HEK293 (cell line): ENCODE data around the gene CD37.

Source experiments
- CTCF ChIA-PET: fragments of 350-600 bp; formaldehyde crosslinking; extraction: SDS; loops from one replicate; lab custom pipeline; 2021; ENCODE audit warnings: antibody characterized with exemption; lab: Yijun Ruan, JAX
- POLR2A ChIA-PET: fragments of 300-600 bp; formaldehyde crosslinking; extraction: SDS; loops from one replicate; lab custom pipeline; 2020; ENCODE audit warnings: antibody characterized with exemption, inconsistent platforms; lab: Yijun Ruan, JAX
- H3K27ac ChIP-seq: fragments of 200-500 bp; sonication (Bioruptor generic); 2 replicates; pipeline ENCODE4 v1.5.1; 2014; ENCODE audit warnings: low read depth, low read length, control low read depth, inconsistent platforms; ENCODE audit errors: extremely low read depth
- H3K36me3 ChIP-seq, 2 experiments: fragments of 200-500 bp in 1 of 2; sonication (Bioruptor generic) in 1 of 2; 1 replicate in 1 of 2; 2 replicates in 1 of 2; pipeline ENCODE4 v1.5.1; 2014 to 2017; ENCODE audit warnings: inconsistent platforms in 2 of 2, low read length in 2 of 2; ENCODE audit not compliant: control insufficient read depth in 2 of 2, insufficient read depth in 1 of 2
- H3K4me1 ChIP-seq: fragments of 200-500 bp; sonication (Bioruptor generic); 2 replicates; pipeline ENCODE4 v1.5.1; 2014; ENCODE audit warnings: mild to moderate bottlenecking, low read length, inconsistent platforms; ENCODE audit not compliant: control insufficient read depth, insufficient read depth
- H3K4me3 ChIP-seq: 2 replicates; pipeline ENCODE4 v1.5.1; 2011; ENCODE audit warnings: low read depth, mild to moderate bottlenecking, control low read depth, low read length, moderate library complexity
- H3K9me3 ChIP-seq: fragments of 200-500 bp; sonication (Bioruptor generic); 2 replicates; pipeline ENCODE4 v1.5.1; 2014; ENCODE audit warnings: low read depth, low read length, inconsistent platforms; ENCODE audit not compliant: control insufficient read depth, insufficient read depth
- ATF2 ChIP-seq: fragments of 450-650 bp; formaldehyde crosslinking; IDR thresholded peaks from 2 replicates; pipeline ENCODE4 v1.5.1; 2016; ENCODE audit warnings: missing biosample characterization, missing genetic modification characterization, low read depth
- BCL11A ChIP-seq: fragments of 450-650 bp; formaldehyde crosslinking; IDR thresholded peaks from 2 replicates; pipeline ENCODE4 v1.5.1; 2016; ENCODE audit warnings: low read depth, missing biosample characterization, missing genetic modification characterization
- GFI1B ChIP-seq: fragments of 450-650 bp; formaldehyde crosslinking; IDR thresholded peaks from 2 replicates; pipeline ENCODE4 v1.5.1; 2016; ENCODE audit warnings: missing biosample characterization, missing genetic modification characterization
- HOXA7 ChIP-seq: sonication (generic); formaldehyde crosslinking; IDR thresholded peaks from 2 replicates; pipeline ENCODE4 v1.8.1; 2022; ENCODE audit warnings: missing genetic modification reagents, borderline replicate concordance
- KLF16 ChIP-seq: fragments of 450-650 bp; formaldehyde crosslinking; IDR thresholded peaks from 2 replicates; pipeline ENCODE4 v1.5.1; 2017; ENCODE audit warnings: missing biosample characterization, missing genetic modification characterization
- MYNN ChIP-seq: fragments of 450-650 bp; formaldehyde crosslinking; IDR thresholded peaks from 2 replicates; pipeline ENCODE4 v1.5.1; 2016; ENCODE audit warnings: missing biosample characterization, missing genetic modification characterization, borderline replicate concordance
- SCRT2 ChIP-seq: fragments of 450-650 bp; formaldehyde crosslinking; IDR thresholded peaks from 2 replicates; pipeline ENCODE4 v1.5.1; 2016; ENCODE audit warnings: missing biosample characterization, missing genetic modification characterization
- WT1 ChIP-seq: fragments of 450-650 bp; formaldehyde crosslinking; IDR thresholded peaks from 2 replicates; pipeline ENCODE4 v1.5.1; 2016; ENCODE audit warnings: missing biosample characterization, missing genetic modification characterization
- ZFP41 ChIP-seq: fragments of 450-650 bp; formaldehyde crosslinking; IDR thresholded peaks from 2 replicates; pipeline ENCODE4 v1.5.1; 2016; ENCODE audit warnings: missing biosample characterization, missing genetic modification characterization, borderline replicate concordance
- ZNF112 ChIP-seq: fragments of 450-650 bp; formaldehyde crosslinking; IDR thresholded peaks from 2 replicates; pipeline ENCODE4 v1.5.0; 2017; ENCODE audit warnings: missing biosample characterization, missing genetic modification characterization
- ZNF175 ChIP-seq: fragments of 450-650 bp; formaldehyde crosslinking; IDR thresholded peaks from 2 replicates; pipeline ENCODE4 v1.5.1; 2016; ENCODE audit warnings: missing biosample characterization, missing genetic modification characterization
- ZNF223 ChIP-seq: fragments of 450-650 bp; formaldehyde crosslinking; IDR thresholded peaks from 2 replicates; pipeline ENCODE4 v1.5.1; 2016; ENCODE audit warnings: missing biosample characterization, missing genetic modification characterization
- ZNF366 ChIP-seq: fragments of 450-650 bp; formaldehyde crosslinking; conservative IDR thresholded peaks from 2 replicates; pipeline ENCODE4 v1.5.1; 2016; ENCODE audit warnings: missing biosample characterization, missing genetic modification characterization
- ZNF37A ChIP-seq: fragments of 450-650 bp; IDR thresholded peaks from 2 replicates; pipeline ENCODE4 v1.5.1; 2018; ENCODE audit warnings: missing biosample characterization, missing genetic modification characterization
- ZNF600 ChIP-seq: fragments of 450-650 bp; formaldehyde crosslinking; IDR thresholded peaks from 2 replicates; pipeline ENCODE4 v1.5.1; 2016; ENCODE audit warnings: missing biosample characterization, missing genetic modification characterization
- ZNF623 ChIP-seq: fragments of 450-650 bp; formaldehyde crosslinking; IDR thresholded peaks from 2 replicates; pipeline ENCODE4 v1.5.1; 2016; ENCODE audit warnings: missing biosample characterization, missing genetic modification characterization
- ZNF707 ChIP-seq: fragments of 450-650 bp; formaldehyde crosslinking; IDR thresholded peaks from 2 replicates; pipeline ENCODE4 v1.5.1; 2016; ENCODE audit warnings: missing biosample characterization, missing genetic modification characterization
- TF ChIP-seq, protein P1 (sequence below): fragments of 450-650 bp; formaldehyde crosslinking; IDR thresholded peaks from 2 replicates; pipeline ENCODE4; 2016; ENCODE audit warnings: missing biosample characterization, missing genetic modification characterization

The CD37 gene

DNA sequence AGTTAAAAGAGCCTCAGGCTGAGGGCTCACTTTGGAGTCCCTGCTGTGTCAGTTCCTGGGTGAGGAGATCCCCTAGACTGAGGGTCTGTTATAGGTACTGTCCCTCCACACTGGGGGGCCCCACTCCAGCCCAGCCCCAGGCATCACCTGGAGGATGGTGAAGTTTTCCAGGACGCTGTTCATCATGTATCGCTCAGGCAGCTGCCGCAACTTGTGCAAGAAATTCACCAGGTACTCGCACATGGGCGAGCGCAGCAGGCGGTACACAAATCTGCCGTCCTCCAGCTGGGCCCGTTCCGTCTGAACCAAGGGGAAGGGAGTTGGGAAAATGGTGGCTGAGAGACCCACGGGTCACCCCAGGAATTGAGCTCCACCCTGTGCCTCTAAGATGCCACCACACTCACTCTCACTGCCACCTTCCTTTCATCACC, 7.1 kb downstream of the CD37 start:
- H3K4me1 ChIP-seq: peaks cover 7% of the 10 kb centered on the region; the same call in 1 of the 2 replicates
- CTCF ChIA-PET: interaction anchor here (1.5 to 1.8 kb wide), 2 partner anchors 14 to 41 kb away, joined by 4 to 7 read pairs; no protein-coding TSS in a partner anchor
- H3K27ac ChIP-seq: no peak overlapping the region
- no peak overlapping the region for H3K4me3 ChIP-seq
- TF ChIP-seq HOXA7 (no peak), ZNF707 (no peak), ZNF623 (tag by site-specific recombination) (no peak), ZNF112 (tag by site-specific recombination) (no peak)
- TF ChIP-seq, all 188 proteins: peak for 0
- peaks cover 26 to 61% of the 10 kb centered on the region in 2 experiments for H3K36me3 ChIP-seq
- no peaks in the 10 kb centered on the region for H3K9me3 ChIP-seq
- POLR2A ChIA-PET: no interaction called here

DNA sequence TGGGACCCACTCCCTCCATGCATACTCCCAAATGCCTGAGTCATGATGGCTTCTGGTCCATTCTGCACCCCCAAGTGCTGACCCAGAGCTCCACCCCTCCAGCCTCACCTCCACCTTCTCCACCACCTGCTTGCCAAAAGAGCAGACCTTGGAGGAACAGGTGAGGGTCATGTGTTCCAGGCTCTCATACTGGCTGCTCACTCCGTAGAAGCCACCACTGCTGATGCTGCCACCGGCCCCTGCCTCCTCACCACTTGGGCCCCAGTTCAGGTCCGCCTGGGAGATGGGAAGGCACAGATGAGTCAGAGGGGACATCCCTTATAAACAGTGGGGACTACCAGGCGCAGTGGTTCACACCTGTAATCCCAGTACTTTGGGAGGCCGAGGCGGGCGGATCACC, 7.9 kb downstream of the CD37 start:
- Histone ChIP-seq H3K27ac (no peak overlapping the region), H3K4me3 (no peak overlapping the region), H3K4me1 (peaks cover 7% of the 10 kb centered on the region; the same call in 1 of the 2 replicates), H3K36me3 (peaks cover 28 to 69% of the 10 kb centered on the region in 2 experiments), H3K9me3 (no peaks in the 10 kb centered on the region)
- ChIA-PET POLR2A (interaction anchor here (1.1 kb wide), 1 partner anchor 11 kb away, joined by 4 read pairs; no protein-coding TSS in a partner anchor), CTCF (interaction anchor here (1.5 kb wide), 1 partner anchor 42 kb away, joined by 4 read pairs; no protein-coding TSS in a partner anchor)
- TF ChIP-seq KLF16 (tag by site-specific recombination): no peak
- no peak for TF ChIP-seq GFI1B (tag by site-specific recombination)
- TF ChIP-seq ATF2 (tag by site-specific recombination): no peak
- TF ChIP-seq MYNN (tag by site-specific recombination): no peak
- TF ChIP-seq ZFP41 (tag by site-specific recombination): no peak
- TF ChIP-seq, protein P1, sequence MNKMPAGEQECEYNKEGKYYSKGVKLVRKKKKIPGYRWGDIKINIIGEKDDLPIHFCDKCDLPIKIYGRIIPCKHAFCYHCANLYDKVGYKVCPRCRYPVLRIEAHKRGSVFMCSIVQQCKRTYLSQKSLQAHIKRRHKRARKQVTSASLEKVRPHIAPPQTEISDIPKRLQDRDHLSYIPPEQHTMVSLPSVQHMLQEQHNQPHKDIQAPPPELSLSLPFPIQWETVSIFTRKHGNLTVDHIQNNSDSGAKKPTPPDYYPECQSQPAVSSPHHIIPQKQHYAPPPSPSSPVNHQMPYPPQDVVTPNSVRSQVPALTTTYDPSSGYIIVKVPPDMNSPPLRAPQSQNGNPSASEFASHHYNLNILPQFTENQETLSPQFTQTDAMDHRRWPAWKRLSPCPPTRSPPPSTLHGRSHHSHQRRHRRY: no peak
- TF ChIP-seq ZNF175: no peak
- TF ChIP-seq BCL11A (tag by site-specific recombination): no peak
- TF ChIP-seq ZNF37A (tag by site-specific recombination): no peak
- TF ChIP-seq ZNF223: no peak

DNA sequence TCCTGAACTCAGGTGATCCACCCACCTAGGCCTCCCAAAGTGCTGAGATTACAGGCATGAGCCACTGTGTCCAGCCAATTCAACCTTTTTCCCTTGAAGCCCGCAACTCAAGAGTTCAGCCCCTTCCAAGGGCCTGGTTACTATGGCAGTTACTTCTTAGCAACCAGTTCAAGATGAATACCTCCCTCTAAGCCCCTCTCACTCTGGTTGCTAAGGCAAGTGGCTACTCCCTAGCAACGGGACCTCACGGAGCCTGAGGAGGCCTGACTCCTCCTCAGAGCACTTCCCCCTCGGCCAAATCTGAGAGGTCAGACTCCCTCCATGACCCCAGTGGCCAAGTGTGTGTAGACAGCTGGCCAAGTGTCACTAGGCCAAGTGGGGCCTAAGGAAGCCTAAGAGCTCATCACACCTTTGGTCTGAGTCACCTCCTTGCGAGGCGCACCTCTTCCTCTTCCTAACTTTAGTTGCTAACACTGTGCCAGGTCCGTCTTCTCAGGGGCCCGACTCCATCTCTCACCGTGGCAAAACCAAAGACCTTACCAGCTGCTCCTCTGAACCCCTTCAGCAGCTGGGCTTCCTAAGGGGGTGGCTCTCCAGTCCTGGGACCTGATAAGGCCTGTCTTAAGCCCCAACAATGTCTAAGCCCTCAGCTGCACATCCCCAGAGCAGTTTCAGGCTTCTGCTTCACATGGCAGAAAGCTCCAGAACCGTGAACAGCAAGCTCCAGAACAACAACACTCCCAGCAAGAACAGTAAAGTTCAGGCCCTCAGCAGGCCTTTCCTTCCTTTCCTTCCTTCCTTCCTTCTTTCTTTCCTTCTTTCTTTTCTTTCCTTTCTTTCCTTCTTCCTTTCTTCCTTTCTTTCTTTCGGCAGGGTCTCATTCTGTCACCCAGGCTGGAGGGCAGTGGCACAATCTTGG, 9.6 kb downstream of the CD37 start:
- Histone ChIP-seq H3K4me3 (no peak overlapping the region), H3K27ac (no peak overlapping the region), H3K9me3 (no peaks in the 10 kb centered on the region), H3K36me3 (peaks cover 29 to 79% of the 10 kb centered on the region in 2 experiments), H3K4me1 (peaks cover 7% of the 10 kb centered on the region; the same call in 1 of the 2 replicates)
- ChIA-PET CTCF (interaction anchor here (0.9 to 1.2 kb wide), 2 partner anchors 44 to 77 kb away, joined by 3 to 10 read pairs; no protein-coding TSS in a partner anchor), POLR2A (no interaction called here)
- TF ChIP-seq WT1 (tag by site-specific recombination): 0 out of 2 replicates have a peak, but pooled peaks have one; percentile 16
- peak; percentile 77 for TF ChIP-seq ZNF366
- TF ChIP-seq ZNF600 (tag by site-specific recombination): peak; percentile 52; the same call in 1 of the 2 replicates
- no peak for TF ChIP-seq SCRT2 (tag by site-specific recombination)
- no peak for TF ChIP-seq BCL11A (tag by site-specific recombination)
- TF ChIP-seq, all 188 proteins: peak for 3
